ENCODE data around the gene TTC8. TPM values are rescaled to one million over a fixed set of nuclear protein-coding genes. Genes with fewer than 3 reads are reported as not detected.

The TTC8 gene
- total and polyA plus RNA-seq, 9 donors = 40.3 to 98.1 (median 66.4) TPM

- Histone ChIP-seq H3K9me3 (no peaks in the 10 kb centered on the region), H3K27ac (peak overlapping the region in 1 of 2 donors; percentile 34), H3K27me3 (no peaks in the 10 kb centered on the region), H3K36me3 (no peaks in the 10 kb centered on the region), H3K4me3 (peak overlapping the region; percentile 72), H3K4me1 (ENCODE audit: insufficient read depth) (peaks cover 3% of the 10 kb centered on the region)
- TF ChIP-seq EP300 (IDR thresholded peaks at IDR 0.05) (no peak), POLR2A (IDR thresholded peaks at IDR 0.05) (no peak)
- TF ChIP-seq, protein P1, sequence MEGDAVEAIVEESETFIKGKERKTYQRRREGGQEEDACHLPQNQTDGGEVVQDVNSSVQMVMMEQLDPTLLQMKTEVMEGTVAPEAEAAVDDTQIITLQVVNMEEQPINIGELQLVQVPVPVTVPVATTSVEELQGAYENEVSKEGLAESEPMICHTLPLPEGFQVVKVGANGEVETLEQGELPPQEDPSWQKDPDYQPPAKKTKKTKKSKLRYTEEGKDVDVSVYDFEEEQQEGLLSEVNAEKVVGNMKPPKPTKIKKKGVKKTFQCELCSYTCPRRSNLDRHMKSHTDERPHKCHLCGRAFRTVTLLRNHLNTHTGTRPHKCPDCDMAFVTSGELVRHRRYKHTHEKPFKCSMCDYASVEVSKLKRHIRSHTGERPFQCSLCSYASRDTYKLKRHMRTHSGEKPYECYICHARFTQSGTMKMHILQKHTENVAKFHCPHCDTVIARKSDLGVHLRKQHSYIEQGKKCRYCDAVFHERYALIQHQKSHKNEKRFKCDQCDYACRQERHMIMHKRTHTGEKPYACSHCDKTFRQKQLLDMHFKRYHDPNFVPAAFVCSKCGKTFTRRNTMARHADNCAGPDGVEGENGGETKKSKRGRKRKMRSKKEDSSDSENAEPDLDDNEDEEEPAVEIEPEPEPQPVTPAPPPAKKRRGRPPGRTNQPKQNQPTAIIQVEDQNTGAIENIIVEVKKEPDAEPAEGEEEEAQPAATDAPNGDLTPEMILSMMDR (IDR thresholded peaks at IDR 0.05) = no peak
- DNase-seq = no peak
- 36 to 72% (median 48%) methylated on average over 5 of the region's 5 CpGs for WGBS, 3 donors
- intact Hi-C loops (cut with DNase I) = no loop called here
Measured at GRCh38 chr14:88790501-88791251, 33.8 kb upstream of the TTC8 start.

- peak overlapping the region; percentile 72 for H3K4me3 ChIP-seq
- H3K27ac ChIP-seq = peak overlapping the region in 1 of 2 donors; percentile 93
- no peaks in the 10 kb centered on the region for H3K36me3 ChIP-seq
- intact Hi-C loops (cut with DNase I) = no loop called here
- H3K27me3 ChIP-seq = no peaks in the 10 kb centered on the region
- peaks cover 3% of the 10 kb centered on the region for H3K4me1 ChIP-seq (ENCODE audit: insufficient read depth)
- TF ChIP-seq EP300 (IDR thresholded peaks at IDR 0.05) = no peak
- no peak for TF ChIP-seq POLR2A (IDR thresholded peaks at IDR 0.05)
- TF ChIP-seq, protein P1 (IDR thresholded peaks at IDR 0.05) = no peak
- 16 to 38% (median 18%) methylated on average over 3 of the region's 3 CpGs for WGBS, 3 donors
- no peaks in the 10 kb centered on the region for H3K9me3 ChIP-seq
- no peak for DNase-seq
Measured at GRCh38 chr14:88791252-88791621, 33.2 kb upstream of the TTC8 start.

DNA sequence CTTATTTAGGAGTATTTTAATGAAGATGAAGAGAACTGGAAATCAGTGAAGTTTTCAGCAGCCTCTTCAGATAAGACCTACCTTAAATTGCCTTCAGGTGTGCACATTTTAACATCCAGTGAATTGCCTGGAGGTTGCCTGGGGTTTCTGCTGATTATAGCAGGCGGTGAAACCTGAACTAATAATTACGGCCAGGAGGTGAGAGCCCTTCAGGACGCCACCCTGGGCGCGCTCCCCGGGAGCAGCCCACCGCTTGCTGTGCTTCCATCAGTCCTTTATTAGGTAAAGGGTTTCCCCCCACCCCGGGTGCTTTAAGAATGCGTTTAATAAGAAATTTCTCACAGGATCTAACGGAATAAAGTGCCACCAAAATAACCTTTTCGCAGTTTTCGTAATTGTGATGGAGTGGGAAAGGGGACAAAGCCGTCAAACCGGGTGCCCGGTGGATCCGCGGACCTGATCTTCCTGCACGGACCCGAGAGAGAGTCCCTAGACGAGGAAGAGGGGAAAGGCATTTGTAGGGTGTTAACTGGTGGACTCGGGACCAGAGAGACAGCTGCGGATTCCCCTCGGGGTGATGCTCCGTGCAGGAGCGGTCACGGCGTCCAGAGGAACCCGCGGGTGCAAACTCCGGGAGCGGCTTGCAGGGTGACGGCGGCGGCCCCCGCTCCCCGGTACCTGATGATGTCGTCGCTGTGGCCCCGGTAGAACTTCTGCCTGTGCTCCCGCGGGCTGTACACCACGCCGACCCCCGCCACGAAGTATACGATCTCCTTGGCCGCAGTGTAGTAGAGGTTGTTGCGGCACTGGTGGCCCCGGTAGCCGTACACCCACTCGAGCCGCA lies 32.6 kb upstream of the TTC8 start:
- Histone ChIP-seq H3K27me3 (no peaks in the 10 kb centered on the region), H3K27ac (peak overlapping the region; percentile 88 to 93)
- intact Hi-C loops (cut with DNase I) = loop anchor here in 1 of 4 donors (2.0 kb wide), 1 partner anchor 235 kb away; no protein-coding TSS in a partner anchor

GRCh38 chr14:88792473-88793258 lies 31.8 kb upstream of the TTC8 start, which contains the start of gene EML5:
TSS of gene EML5 (minus strand) at chr14:88792953. CDS start at chr14:88792503, 450 bp downstream.
- no peak for TF ChIP-seq EP300 (IDR thresholded peaks at IDR 0.05)
- TF ChIP-seq POLR2A (IDR thresholded peaks at IDR 0.05) = peak; percentile 23
- TF ChIP-seq, protein P1 (IDR thresholded peaks at IDR 0.05) = peak in 2 of 3 donors; percentile 59 to 65
- intact Hi-C loops (cut with DNase I) = loop anchor here in 1 of 4 donors (2.0 kb wide), 1 partner anchor 234 kb away; no protein-coding TSS in a partner anchor
- H3K9me3 ChIP-seq = no peaks in the 10 kb centered on the region

More for the DNA sequence above, 32.6 kb upstream of the TTC8 start:
- Histone ChIP-seq H3K36me3 (no peaks in the 10 kb centered on the region), H3K9me3 (no peaks in the 10 kb centered on the region), H3K4me1 (ENCODE audit: insufficient read depth) (peaks cover 3% of the 10 kb centered on the region), H3K4me3 (peak overlapping the region; percentile 72)
- 1 to 3% (median 3%) methylated on average over 38 to 52 of the region's 52 CpGs for WGBS, 3 donors
- TF ChIP-seq EP300 (IDR thresholded peaks at IDR 0.05) = no peak
- DNase-seq = peak; percentile 39 to 64 (median 55)

More at GRCh38 chr14:88792473-88793258, 31.8 kb upstream of the TTC8 start, which contains the start of gene EML5:
- Histone ChIP-seq H3K4me1 (ENCODE audit: insufficient read depth) (peaks cover 3% of the 10 kb centered on the region), H3K4me3 (peak within 1 kb of the TSS; percentile 72), H3K36me3 (no peaks in the 10 kb centered on the region), H3K27ac (peak within 1 kb of the TSS; percentile 88 to 93), H3K27me3 (no peaks in the 10 kb centered on the region)
- 0% methylated on average over 57 to 111 of the region's 111 CpGs for WGBS, 3 donors
- peak; percentile 90 to 96 (median 94) for DNase-seq
